ENCODE measurements around the gene ZNF19.

The ZNF19 gene

DNA sequence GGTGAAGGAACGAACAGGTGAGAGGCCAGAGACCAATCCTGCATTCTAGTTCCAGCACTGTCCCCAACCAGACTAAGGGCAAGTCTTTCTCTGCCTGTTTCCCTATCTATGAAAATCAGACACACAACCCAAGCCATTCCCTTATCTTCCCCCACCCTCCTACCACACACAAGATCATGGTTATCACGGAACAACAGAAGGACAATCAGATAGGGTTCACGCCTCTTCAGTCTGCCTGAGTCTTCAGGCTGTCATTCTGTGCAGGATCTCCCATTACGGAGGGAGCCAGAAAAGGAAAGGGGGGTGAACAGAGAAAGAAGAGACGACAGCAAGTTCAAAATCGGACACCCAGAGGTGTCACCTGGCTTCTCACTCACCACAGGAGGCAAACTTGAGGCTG lies 58.4 kb downstream of the ZNF19 start:
- in situ Hi-C loops (cut with HindIII; ENCODE audit: low pct_unique_long_range_greater_than_20kb, low sequenced_read_pairs), result no loop called here
- no peak for TF ChIP-seq JUND (IDR thresholded peaks at IDR 0.05; ENCODE audit: low read depth)

DNA sequence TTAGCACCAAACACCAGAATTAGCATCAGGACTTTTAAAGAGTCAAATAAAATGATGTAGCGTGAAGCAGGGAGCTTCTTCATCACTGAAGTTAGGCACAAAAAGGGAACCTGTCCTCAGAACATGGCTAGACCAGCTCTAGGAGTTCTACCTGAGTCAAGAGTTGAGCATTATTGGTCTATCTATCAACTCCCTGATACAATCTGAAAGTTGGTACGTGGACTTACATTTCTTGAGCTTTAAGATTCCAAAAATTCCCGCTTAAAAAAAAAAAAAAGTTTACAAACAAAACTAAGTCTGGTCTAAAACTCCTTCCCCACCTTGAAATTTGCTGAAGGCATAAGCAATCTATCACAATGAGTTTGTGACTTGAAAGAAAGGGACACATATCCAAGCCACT lies 59.5 kb downstream of the ZNF19 start:
- DNase-seq (ENCODE audit: low read depth in 1 of 2, low spot score in 1 of 2), result no peak
- in situ Hi-C loops (cut with HindIII; ENCODE audit: low pct_unique_long_range_greater_than_20kb, low sequenced_read_pairs), result no loop called here
- no peak for TF ChIP-seq JUND (IDR thresholded peaks at IDR 0.05; ENCODE audit: low read depth)

More for the DNA sequence above, 58.4 kb downstream of the ZNF19 start:
- DNase-seq (ENCODE audit: low read depth in 1 of 2, low spot score in 1 of 2), result no peak

DNA sequence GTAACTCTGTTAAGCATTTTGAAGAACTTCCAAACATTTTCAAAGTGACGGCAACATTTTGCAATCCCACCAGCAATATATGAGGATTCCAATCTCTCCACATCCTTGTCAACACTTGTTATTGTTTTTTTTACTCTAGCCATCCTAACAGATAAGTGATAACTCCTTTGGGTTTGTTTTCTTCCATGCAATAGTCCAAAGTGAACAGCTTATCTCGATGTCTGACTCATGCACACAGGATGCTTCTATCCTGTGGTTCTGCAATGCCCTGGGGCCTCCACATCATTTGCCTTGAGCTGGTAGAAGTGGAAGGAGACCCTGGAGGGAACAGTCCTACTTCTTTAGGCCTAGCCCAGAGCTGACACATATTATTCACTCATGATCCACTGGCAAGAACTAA lies 60.2 kb downstream of the ZNF19 start:
- TF ChIP-seq JUND (IDR thresholded peaks at IDR 0.05; ENCODE audit: low read depth), result no peak
- no peak for DNase-seq (ENCODE audit: low read depth in 1 of 2, low spot score in 1 of 2)
- in situ Hi-C loops (cut with HindIII; ENCODE audit: low pct_unique_long_range_greater_than_20kb, low sequenced_read_pairs), result no loop called here

DNA sequence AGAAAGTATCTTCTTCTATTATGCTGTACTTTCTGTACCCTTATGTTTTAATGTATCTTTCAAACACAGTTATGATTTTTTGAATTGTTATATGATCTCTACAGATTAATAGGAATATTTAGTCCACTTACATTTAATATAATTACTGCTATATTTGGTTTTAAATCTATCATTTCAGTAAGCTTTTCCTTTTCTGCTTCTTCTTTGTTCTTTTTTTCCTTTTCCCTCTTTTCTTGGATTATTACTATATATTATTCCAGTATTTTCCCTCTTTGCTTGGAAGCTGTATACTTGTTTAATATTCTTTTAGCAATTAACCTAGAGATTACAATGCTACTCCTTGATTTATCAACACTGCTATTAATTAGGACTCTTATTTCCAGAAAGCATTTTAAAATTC lies 60.7 kb downstream of the ZNF19 start:
- in situ Hi-C loops (cut with HindIII; ENCODE audit: low pct_unique_long_range_greater_than_20kb, low sequenced_read_pairs), result no loop called here
- no peak for DNase-seq (ENCODE audit: low read depth in 1 of 2, low spot score in 1 of 2)
- no peak for TF ChIP-seq JUND (IDR thresholded peaks at IDR 0.05; ENCODE audit: low read depth)

DNA sequence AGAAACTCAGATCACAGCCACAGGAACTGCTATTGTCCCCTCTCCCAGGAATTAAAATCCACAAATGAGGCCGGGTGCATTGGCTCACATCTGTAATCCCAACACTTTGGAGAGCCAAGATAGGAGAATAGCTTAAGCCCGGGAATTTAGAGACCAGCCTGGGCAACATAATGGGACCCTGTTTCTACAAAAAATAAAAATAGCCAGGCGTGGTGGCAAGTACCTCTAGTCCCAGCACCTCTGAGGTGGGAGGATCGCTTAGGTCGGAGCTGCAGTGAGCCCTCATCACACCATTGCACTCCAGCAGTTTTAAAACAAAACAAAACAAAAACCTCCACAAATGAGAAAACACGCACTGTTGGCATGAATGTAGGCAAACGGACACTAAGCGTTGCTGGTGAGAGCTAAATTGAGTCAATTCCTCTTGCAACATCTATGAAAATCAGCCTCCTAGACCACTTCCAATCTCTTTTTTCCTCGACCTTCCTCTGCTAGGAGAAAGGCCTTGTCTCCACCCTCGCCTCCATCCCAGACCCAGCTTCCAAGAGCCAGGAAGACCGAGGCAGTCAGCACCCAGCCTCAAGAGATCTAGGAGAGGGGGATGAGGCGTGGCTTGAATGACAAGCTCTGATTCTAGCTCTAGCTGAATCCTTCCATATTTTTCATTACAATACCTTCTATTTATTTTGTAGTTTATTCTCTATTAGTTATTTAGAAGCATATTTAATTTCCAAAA lies 62.1 kb downstream of the ZNF19 start:
- in situ Hi-C loops (cut with HindIII; ENCODE audit: low pct_unique_long_range_greater_than_20kb, low sequenced_read_pairs), result no loop called here
- TF ChIP-seq JUND (IDR thresholded peaks at IDR 0.05; ENCODE audit: low read depth), result no peak
- no peak for DNase-seq (ENCODE audit: low read depth in 1 of 2, low spot score in 1 of 2)

DNA sequence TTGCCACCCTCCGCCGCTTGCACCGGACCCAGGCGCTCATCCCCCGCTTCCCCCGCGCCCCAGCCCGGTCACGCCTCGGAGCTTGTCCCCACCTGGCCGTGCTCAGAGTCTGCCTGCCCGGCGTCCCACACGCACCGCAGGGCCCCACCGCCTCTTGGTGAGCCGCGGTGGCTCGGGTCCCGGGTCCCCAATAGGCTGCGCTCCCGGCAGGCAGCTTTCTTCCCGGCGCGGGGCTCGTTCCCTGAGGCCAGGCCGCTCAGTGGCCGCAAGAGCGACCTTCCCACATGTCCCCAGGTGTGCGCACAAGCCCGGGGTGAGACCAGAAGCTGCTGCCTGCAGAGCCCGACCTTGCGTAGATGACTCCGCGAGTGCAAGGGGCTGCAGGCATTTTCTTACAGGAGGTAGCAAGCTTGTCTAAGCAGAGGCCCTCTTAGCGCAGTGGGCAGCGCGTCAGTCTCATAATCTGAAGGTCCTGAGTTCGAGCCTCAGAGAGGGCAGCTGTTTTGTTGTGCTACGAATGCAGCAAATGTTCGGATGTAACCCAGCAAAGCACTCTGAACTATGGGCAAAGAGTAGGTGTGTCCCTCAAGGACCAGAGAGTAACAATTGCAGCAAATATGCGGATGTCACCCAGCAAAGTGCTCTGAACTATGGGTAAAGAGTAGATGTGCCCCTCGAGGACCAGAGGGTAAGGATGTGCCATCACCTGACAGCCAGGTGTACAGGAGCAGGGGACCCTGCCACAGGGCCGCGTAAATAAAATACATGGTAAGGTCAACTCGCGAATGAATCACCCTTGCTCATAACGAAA lies 62.9 kb downstream of the ZNF19 start:
- no peak for TF ChIP-seq JUND (IDR thresholded peaks at IDR 0.05; ENCODE audit: low read depth)
- in situ Hi-C loops (cut with HindIII; ENCODE audit: low pct_unique_long_range_greater_than_20kb, low sequenced_read_pairs), result no loop called here
- no peak for DNase-seq (ENCODE audit: low read depth in 1 of 2, low spot score in 1 of 2)

DNA sequence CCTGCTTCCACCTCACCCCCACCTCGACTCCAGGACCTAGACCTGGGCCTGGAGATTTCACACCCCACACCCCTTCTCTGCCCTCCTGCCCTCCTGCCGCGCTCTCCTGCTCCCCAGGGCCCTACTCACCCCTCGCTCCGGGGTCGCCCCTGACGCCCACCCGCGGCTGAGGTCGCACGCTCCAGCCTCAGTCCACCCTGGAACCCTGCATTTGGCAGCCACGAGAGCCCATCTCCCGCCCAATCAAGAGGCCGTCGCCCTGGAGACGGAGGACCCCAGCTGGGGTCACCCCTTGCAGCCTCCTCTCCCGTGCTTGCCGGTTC lies 63.4 kb downstream of the ZNF19 start:
- no peak for DNase-seq (ENCODE audit: low read depth in 1 of 2, low spot score in 1 of 2)
- in situ Hi-C loops (cut with HindIII; ENCODE audit: low pct_unique_long_range_greater_than_20kb, low sequenced_read_pairs), result no loop called here
- no peak for TF ChIP-seq JUND (IDR thresholded peaks at IDR 0.05; ENCODE audit: low read depth)

DNA sequence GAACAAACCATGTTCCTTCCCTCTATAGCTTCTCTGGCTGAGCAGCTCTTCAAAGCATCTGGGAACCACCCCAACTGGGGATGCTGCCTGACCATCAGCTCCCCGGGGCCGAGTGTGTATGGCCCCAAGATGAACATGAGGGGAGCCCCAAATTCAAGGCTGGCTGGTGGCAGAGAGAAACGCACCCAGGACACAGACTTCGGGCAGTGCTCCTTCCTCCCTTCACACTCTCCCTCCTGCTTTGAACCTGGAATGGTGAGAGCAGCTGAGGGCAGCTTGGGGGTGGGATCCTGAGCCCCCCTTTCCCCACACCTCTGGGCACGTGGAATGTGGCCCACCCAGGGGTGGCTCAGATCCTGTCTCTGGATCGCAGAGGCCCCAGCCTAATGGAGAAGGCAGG lies 64.5 kb downstream of the ZNF19 start:
- DNase-seq (ENCODE audit: low read depth in 1 of 2, low spot score in 1 of 2), result no peak
- in situ Hi-C loops (cut with HindIII; ENCODE audit: low pct_unique_long_range_greater_than_20kb, low sequenced_read_pairs), result no loop called here
- TF ChIP-seq JUND (IDR thresholded peaks at IDR 0.05; ENCODE audit: low read depth), result no peak

DNA sequence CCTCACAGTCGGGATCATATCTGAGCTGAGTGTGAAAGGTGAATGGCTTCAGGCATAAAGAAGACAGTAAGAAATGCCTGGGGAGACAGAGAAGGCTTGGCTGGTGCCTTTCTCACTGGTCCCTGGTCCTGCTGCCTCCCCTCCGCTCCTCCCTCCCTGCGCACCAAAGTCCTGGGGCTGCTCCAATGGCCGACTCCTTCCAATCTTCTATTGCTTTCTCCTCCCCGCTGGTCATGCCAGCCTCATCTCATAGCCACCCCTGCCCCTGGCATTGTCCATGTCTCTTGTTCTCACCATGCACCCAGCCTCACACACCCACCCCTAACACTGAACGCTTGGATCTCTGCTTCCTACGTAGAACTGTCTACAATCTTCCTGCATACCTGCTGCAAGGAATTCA lies 65.3 kb downstream of the ZNF19 start:
- in situ Hi-C loops (cut with HindIII; ENCODE audit: low pct_unique_long_range_greater_than_20kb, low sequenced_read_pairs), result no loop called here
- no peak for DNase-seq (ENCODE audit: low read depth in 1 of 2, low spot score in 1 of 2)
- no peak for TF ChIP-seq JUND (IDR thresholded peaks at IDR 0.05; ENCODE audit: low read depth)
